IMR-90 (cell line): ENCODE results near the gene MAP2K5. TPM values are rescaled to one million over a fixed set of nuclear protein-coding genes. Genes with fewer than 3 reads are reported as not detected.

Source experiments
- ATAC-seq: fragments of 200-7000 bp; cut with Tn5 transposase; 2 replicates; pipeline ENCODE4 v1.9.1; 2020; ENCODE audit warnings: low read depth, mild to moderate bottlenecking, moderate library complexity
- BruUV-seq: library from RNA; stranded (reverse); fragments of 400-500 nt; replicated peaks from 2 replicates; lab custom pipeline; 2021; lab: Mats Ljungman, UMichigan
- CTCF ChIA-PET: fragments of 300-600 bp; formaldehyde crosslinking; extraction: SDS; loops from one replicate; lab custom pipeline; 2021; ENCODE audit warnings: antibody characterized with exemption; lab: Yijun Ruan, JAX
- POLR2A ChIA-PET: fragments of 300-600 bp; sonication (Branson Sonifier 250); formaldehyde crosslinking; loops from one replicate; lab custom pipeline; 2022; ENCODE audit warnings: antibody characterized with exemption; ENCODE audit not compliant: unreplicated experiment; lab: Charles Lee
- DNase-seq: peaks from one replicate; pipeline ENCODE4 v3.0.0; 2013
- H2AFZ ChIP-seq: replicated peaks from 2 replicates; pipeline ENCODE3; 2013; ENCODE audit warnings: low read length, mild to moderate bottlenecking; ENCODE audit not compliant: poor library complexity
- H2AK5ac ChIP-seq: 2 replicates; pipeline ENCODE4 v1.6.1; 2013; ENCODE audit warnings: low read depth, low read length, inconsistent platforms
- H2AK9ac ChIP-seq: replicated peaks from 2 replicates; pipeline ENCODE3; 2013; ENCODE audit warnings: mild to moderate bottlenecking, low read depth, low read length, moderate library complexity; ENCODE audit not compliant: poor library complexity
- H2BK120ac ChIP-seq: 2 replicates; pipeline ENCODE4 v1.6.1; 2013; ENCODE audit warnings: low read depth, low read length, inconsistent platforms
- H2BK15ac ChIP-seq: 3 replicates; pipeline ENCODE4 v1.6.1; 2013; ENCODE audit warnings: low read depth, low read length, inconsistent platforms
- H2BK20ac ChIP-seq: 2 replicates; pipeline ENCODE4 v1.6.1; 2013; ENCODE audit warnings: low read depth, mild to moderate bottlenecking, inconsistent platforms, low read length, moderate library complexity
- H2BK5ac ChIP-seq: 2 replicates; pipeline ENCODE4 v1.6.1; 2013; ENCODE audit warnings: mild to moderate bottlenecking, low read depth, low read length, inconsistent platforms; ENCODE audit not compliant: poor library complexity, severe bottlenecking
- H3K14ac ChIP-seq: replicated peaks from 2 replicates; pipeline ENCODE4 v1.6.1; 2013; ENCODE audit warnings: low read depth, low read length, inconsistent platforms
- H3K18ac ChIP-seq: 2 replicates; pipeline ENCODE4 v1.6.1; 2013; ENCODE audit warnings: low read depth, low read length, control low read depth
- H3K23ac ChIP-seq: 2 replicates; pipeline ENCODE4 v1.6.1; 2013; ENCODE audit warnings: low read depth, low read length, inconsistent platforms
- H3K27ac ChIP-seq: 2 replicates; pipeline ENCODE4 v1.5.1; 2013; ENCODE audit warnings: mild to moderate bottlenecking, control low read depth, low read length; ENCODE audit not compliant: insufficient read depth
- H3K27me3 ChIP-seq: 2 replicates; pipeline ENCODE4 v1.6.1; 2013; ENCODE audit warnings: low read length; ENCODE audit not compliant: control insufficient read depth, insufficient read depth
- H3K36me3 ChIP-seq: 2 replicates; pipeline ENCODE4 v1.6.1; 2013; ENCODE audit warnings: low read length, mixed read lengths; ENCODE audit not compliant: control insufficient read depth, insufficient read depth
- H3K4ac ChIP-seq: 2 replicates; pipeline ENCODE4 v1.6.1; 2013; ENCODE audit warnings: low read depth, low read length, inconsistent platforms
- H3K4me1 ChIP-seq: 2 replicates; pipeline ENCODE4 v1.6.1; 2013; ENCODE audit warnings: low read length, mixed read lengths; ENCODE audit not compliant: control insufficient read depth, insufficient read depth
- H3K4me2 ChIP-seq: 2 replicates; pipeline ENCODE4 v1.6.1; 2013; ENCODE audit warnings: low read depth, mild to moderate bottlenecking, control low read depth, low read length, moderate library complexity
- H3K4me3 ChIP-seq: 2 replicates; pipeline ENCODE4 v1.5.1; 2013; ENCODE audit warnings: low read depth, mild to moderate bottlenecking, control low read depth, low read length, moderate library complexity; ENCODE audit not compliant: insufficient read depth
- H3K56ac ChIP-seq: 2 replicates; pipeline ENCODE4 v1.6.1; 2013; ENCODE audit warnings: low read length, inconsistent platforms; ENCODE audit not compliant: insufficient read depth; ENCODE audit errors: extremely low read depth
- H3K79me1 ChIP-seq, 2 experiments: 2 replicates each; pipeline ENCODE4 v1.6.1; 2013; ENCODE audit warnings: low read length in 2 of 2, inconsistent platforms in 1 of 2, low read depth in 1 of 2
- H3K9ac ChIP-seq: 2 replicates; pipeline ENCODE4 v1.6.1; 2013; ENCODE audit warnings: low read depth, low read length, control low read depth
- H3K9me1 ChIP-seq: 2 replicates; pipeline ENCODE4 v1.6.1; 2013; ENCODE audit warnings: low read length, inconsistent platforms; ENCODE audit not compliant: insufficient read depth
- H3K9me3 ChIP-seq: 2 replicates; pipeline ENCODE4 v1.6.1; 2013; ENCODE audit warnings: low read length; ENCODE audit not compliant: control insufficient read depth, insufficient read depth
- H4K20me1 ChIP-seq: 2 replicates; pipeline ENCODE4 v1.6.1; 2013; ENCODE audit warnings: low read length, inconsistent platforms; ENCODE audit not compliant: insufficient read depth
- H4K5ac ChIP-seq: 2 replicates; pipeline ENCODE4 v1.6.1; 2013; ENCODE audit warnings: mild to moderate bottlenecking, low read depth, low read length, control low read depth
- H4K8ac ChIP-seq, 2 experiments: 2 replicates each; pipeline ENCODE4 v1.6.1; 2013; ENCODE audit warnings: low read depth in 2 of 2, low read length in 2 of 2, control low read depth in 1 of 2, inconsistent platforms in 1 of 2
- H4K91ac ChIP-seq: 2 replicates; pipeline ENCODE4 v1.6.1; 2013; ENCODE audit warnings: low read depth, low read length, inconsistent platforms; ENCODE audit not compliant: insufficient read depth
- BHLHE40 ChIP-seq: fragments of 150-350 bp; IDR thresholded peaks from 2 replicates; pipeline ENCODE4 v1.6.1; 2016; ENCODE audit warnings: mild to moderate bottlenecking, low read depth, low read length
- ELK1 ChIP-seq: fragments of 150-350 bp; IDR thresholded peaks from 2 replicates; pipeline ENCODE4 v1.6.1; 2016; ENCODE audit warnings: low read depth, mild to moderate bottlenecking, low read length, moderate library complexity, borderline replicate concordance
- MAFK ChIP-seq: IDR thresholded peaks from 2 replicates; pipeline ENCODE4 v1.6.1; 2012; ENCODE audit warnings: low read depth, low read length, improper control_type of control experiment
- NFE2L2 ChIP-seq: fragments of 150-350 bp; IDR thresholded peaks from 2 replicates; pipeline ENCODE4 v1.6.1; 2016; ENCODE audit warnings: low read depth, mild to moderate bottlenecking, low read length
- WGBS, 2 experiments: methylation state at CpG; one replicate each; pipeline versions ENCODE4 v1.1.5 to v1.1.7; 2013; ENCODE audit warnings: missing lambda C conversion rate in 2 of 2; ENCODE audit not compliant: insufficient read length in 1 of 2; ENCODE audit errors: extremely low coverage in 2 of 2; 5-methylcytosine and 5-hydroxymethylcytosine counted together
- dilution Hi-C: fragments of 300-500 bp; cut with HindIII; formaldehyde crosslinking; loops from one replicate; pipeline ENCODE4 v1.14.3; 2018; ENCODE audit warnings: low sequenced_read_pairs; ENCODE audit not compliant: unreplicated experiment
- in situ Hi-C: fragments of 300-500 bp; cut with MboI; formaldehyde crosslinking; loops from 3 replicates; pipeline ENCODE4 v1.14.3; 2019; ENCODE audit warnings: low sequenced_read_pairs, inconsistent platforms, mixed read lengths
- intact Hi-C: fragments of 100-400 bp; cut with micrococcal nuclease; formaldehyde crosslinking; loops from 2 replicates; pipeline ENCODE4 v1.10.0; 2022
- polyA plus RNA-seq, 3 experiments: library from polyadenylated mRNA; depleted of rRNA; stranded (reverse); fragments of >200 nt; gene quantifications; 2 replicates each; pipeline ENCODE4 v1.2.3, GENCODE V29; 2012; ENCODE audit warnings: low replicate concordance in 1 of 3
- total RNA-seq: library from RNA; depleted of rRNA; stranded (reverse); fragments of >200 nt; gene quantifications from 2 replicates; pipeline ENCODE4 v1.2.3, GENCODE V29; 2012

MAP2K5 gene
- total and polyA plus RNA-seq, 2 of the 4 experiments (the other 2 are of a cell fraction): 1.6 to 6.1 TPM

GRCh38 chr15:67719330-67719959, 176.9 kb downstream of the MAP2K5 start:
- Histone ChIP-seq H3K9me1 (no peaks in the 10 kb centered on the region), H2AFZ (no peak overlapping the region), H3K14ac (no peak overlapping the region), H3K27me3 (no peaks in the 10 kb centered on the region), H3K4me2 (no peak overlapping the region), H3K27ac (no peak overlapping the region), H4K91ac (no peak overlapping the region), H3K4me1 (no peaks in the 10 kb centered on the region), H4K5ac (no peak overlapping the region), H2BK20ac (no peak overlapping the region), H3K23ac (no peak overlapping the region), H2AK5ac (no peak overlapping the region), H3K36me3 (no peaks in the 10 kb centered on the region), H3K4ac (no peak overlapping the region), H2BK15ac (no peak overlapping the region), H2AK9ac (no peak overlapping the region), H3K18ac (no peak overlapping the region), H3K9ac (no peak overlapping the region), H4K20me1 (no peaks in the 10 kb centered on the region), H3K56ac (no peak overlapping the region), H3K9me3 (no peaks in the 10 kb centered on the region), H3K79me1 (no peaks in the 10 kb centered on the region), H2BK5ac (no peak overlapping the region), H2BK120ac (no peak overlapping the region), H4K8ac (no peak overlapping the region), H3K4me3 (no peak overlapping the region)
- DNase-seq (no peak), ATAC-seq (no peak)
- intact Hi-C loops (no loop called here), in situ Hi-C loops (no loop called here), dilution Hi-C loops (no loop called here)
- BruUV-seq: no TSS peak
- TF ChIP-seq ELK1 (no peak), MAFK (no peak), BHLHE40 (no peak), NFE2L2 (no peak)
- ChIA-PET CTCF (interaction anchor here (0.6 kb wide), 1 partner anchor 21 kb away, joined by 3 read pairs; no protein-coding TSS in a partner anchor), POLR2A (no interaction called here)
- WGBS, 2 experiments: no CpG with 5 or more reads among the region's 1 CpG
